ENCODE data around the gene TAC4. TPM values are rescaled to one million over a fixed set of nuclear protein-coding genes. Genes with fewer than 3 reads are reported as not detected.
A peak's percentile ranks its signal among the peaks of the same experiment; 100 is the strongest.

The TAC4 gene, protein sequence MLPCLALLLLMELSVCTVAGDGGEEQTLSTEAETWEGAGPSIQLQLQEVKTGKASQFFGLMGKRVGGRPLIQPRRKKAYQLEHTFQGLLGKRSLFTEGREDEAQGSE
- total RNA-seq = not detected

DNA sequence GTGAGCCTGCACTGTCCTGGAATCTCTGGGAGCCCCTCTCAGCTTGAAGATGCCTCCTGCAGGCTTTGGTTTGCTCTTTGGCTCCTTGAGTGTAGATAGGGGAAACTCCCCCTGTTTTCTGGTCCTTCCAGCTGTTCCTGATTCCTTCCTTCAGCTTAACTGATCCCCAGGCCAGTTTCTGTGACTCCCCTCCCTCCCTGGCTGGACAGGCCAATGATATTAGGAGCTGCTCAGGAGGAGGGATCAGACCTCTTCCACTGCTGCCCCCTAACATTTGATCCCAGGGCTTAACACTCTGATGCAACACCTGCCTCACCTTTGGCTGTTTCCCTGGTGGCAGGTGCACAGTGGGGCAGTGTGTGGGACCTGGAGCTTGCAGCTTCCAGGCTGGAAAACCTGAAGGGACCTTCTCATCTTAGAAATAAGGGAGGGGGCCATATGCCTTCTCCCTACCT is at the start of gene TAC4:
Gene TAC4 (minus strand): TSS at position 51 of the 455 bp plus-strand sequence. CDS start 52 bp downstream, outside the sequence.
- Mint-ChIP-seq H3K4me1 (peaks cover 18% of the 10 kb centered on the region), H3K9me3 (no peaks in the 10 kb centered on the region), H3K27me3 (peaks cover 2% of the 10 kb centered on the region), H3K27ac (peak within 1 kb of the TSS; percentile 56), H3K36me3 (peaks cover under 1% of the 10 kb centered on the region), H3K4me3 (no peak within 1 kb of the TSS)
- POLR2A ChIA-PET = no interaction called here
- ATAC-seq (ENCODE audit: low read depth) (no peak), DNase-seq (no peak)

DNA sequence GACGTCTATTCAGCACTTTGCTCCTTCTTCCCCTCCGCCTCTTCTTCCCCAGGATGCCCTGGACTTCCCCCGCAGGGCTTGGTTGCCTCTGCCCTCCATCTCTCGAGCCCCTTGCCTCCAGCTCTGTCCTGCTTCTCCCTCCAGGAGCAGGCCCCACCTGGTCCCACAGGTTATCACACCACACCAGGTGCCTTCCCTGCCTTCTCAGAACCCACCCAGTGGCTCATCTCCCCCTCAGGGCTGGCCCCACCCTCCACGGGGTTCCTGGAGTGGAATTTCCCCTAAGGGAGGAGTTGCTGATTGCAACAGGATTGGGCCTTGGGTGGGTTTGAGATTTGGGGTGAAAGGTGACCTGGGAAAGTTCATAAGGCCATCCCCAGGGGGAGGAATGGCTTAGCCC is 49.0 kb upstream of the TAC4 start:
- H3K4me1 Mint-ChIP-seq = no peaks in the 10 kb centered on the region
- no peaks in the 10 kb centered on the region for H3K9me3 Mint-ChIP-seq
- no peaks in the 10 kb centered on the region for H3K36me3 Mint-ChIP-seq
- H3K27ac Mint-ChIP-seq = no peak overlapping the region
- H3K27me3 Mint-ChIP-seq = peaks cover 68% of the 10 kb centered on the region
- POLR2A ChIA-PET = no interaction called here
- DNase-seq = no peak
- H3K4me3 Mint-ChIP-seq = no peak overlapping the region
- ATAC-seq (ENCODE audit: low read depth) = no peak

DNA sequence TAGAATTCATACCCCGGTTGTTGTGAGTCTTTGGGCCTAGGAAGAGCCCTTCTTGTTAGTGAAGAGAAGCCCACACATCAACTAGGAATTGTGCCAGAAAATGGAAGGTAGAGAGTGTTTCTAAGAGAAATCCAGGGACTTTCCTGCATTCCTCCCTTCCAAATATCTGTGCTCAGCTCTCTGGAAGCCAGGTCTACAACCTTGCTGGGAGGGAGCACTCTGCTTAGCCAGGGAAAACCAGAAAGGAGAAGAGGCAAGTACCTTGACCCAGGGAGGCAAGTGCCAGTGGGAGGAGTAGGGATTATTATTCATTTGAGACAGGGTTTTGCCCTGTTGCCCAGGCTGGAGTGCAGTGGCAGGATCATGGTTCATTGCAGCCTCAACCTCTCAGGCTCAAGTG is 48.4 kb upstream of the TAC4 start:
- H3K27me3 Mint-ChIP-seq = peaks cover 69% of the 10 kb centered on the region
- H3K36me3 Mint-ChIP-seq = no peaks in the 10 kb centered on the region
- H3K27ac Mint-ChIP-seq = no peak overlapping the region
- no peaks in the 10 kb centered on the region for H3K4me1 Mint-ChIP-seq
- no peak overlapping the region for H3K4me3 Mint-ChIP-seq
- no peaks in the 10 kb centered on the region for H3K9me3 Mint-ChIP-seq
- no peak for DNase-seq
- POLR2A ChIA-PET = no interaction called here
- ATAC-seq (ENCODE audit: low read depth) = no peak

DNA sequence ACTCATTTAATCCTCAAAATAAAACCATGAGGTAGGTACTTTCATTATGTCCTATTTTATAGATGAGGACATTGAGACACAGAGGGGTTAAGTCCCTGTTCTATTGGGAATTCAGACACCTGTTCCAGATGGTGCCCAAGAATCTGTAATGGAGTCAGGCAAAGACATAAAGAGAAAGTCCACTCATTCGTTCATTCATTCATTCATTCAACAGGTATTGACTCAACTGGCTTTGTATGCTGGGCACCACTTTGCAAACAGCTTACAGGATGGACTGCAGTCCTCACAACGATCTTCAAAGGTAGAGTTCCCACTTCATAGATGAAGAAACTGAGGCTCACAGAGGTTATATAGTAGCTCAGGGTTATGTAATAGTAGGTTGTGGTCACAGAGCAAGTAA is 47.9 kb upstream of the TAC4 start:
- peaks cover 69% of the 10 kb centered on the region for H3K27me3 Mint-ChIP-seq
- H3K4me3 Mint-ChIP-seq = no peak overlapping the region
- no peaks in the 10 kb centered on the region for H3K9me3 Mint-ChIP-seq
- DNase-seq = no peak
- POLR2A ChIA-PET = no interaction called here
- ATAC-seq (ENCODE audit: low read depth) = no peak
- H3K36me3 Mint-ChIP-seq = no peaks in the 10 kb centered on the region
- H3K4me1 Mint-ChIP-seq = no peaks in the 10 kb centered on the region
- H3K27ac Mint-ChIP-seq = no peak overlapping the region

DNA sequence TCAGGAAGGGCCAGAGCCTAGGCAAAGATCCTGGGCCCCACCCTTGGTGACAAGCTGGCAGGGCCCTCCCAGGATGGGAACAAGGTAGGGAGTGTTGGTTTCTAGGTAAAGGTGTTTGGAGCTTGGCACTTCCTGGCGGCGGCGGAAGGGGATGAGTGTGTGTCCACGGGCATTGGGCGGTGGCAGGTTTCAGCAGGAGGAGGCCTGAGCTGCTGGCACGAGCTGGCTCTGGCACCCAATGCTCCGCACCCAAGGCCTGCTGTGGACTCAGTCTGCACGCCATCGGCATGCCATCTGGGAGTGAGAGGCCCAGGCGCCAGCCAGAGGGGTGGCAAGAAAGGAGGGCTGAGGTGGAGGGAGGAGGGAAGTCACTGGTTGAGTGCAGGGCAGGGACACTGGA is 46.9 kb upstream of the TAC4 start:
- H3K4me3 Mint-ChIP-seq = no peak overlapping the region
- peaks cover 62% of the 10 kb centered on the region for H3K27me3 Mint-ChIP-seq
- H3K36me3 Mint-ChIP-seq = no peaks in the 10 kb centered on the region
- DNase-seq (no peak), ATAC-seq (ENCODE audit: low read depth) (no peak)
- H3K27ac Mint-ChIP-seq = no peak overlapping the region
- POLR2A ChIA-PET = no interaction called here
- H3K4me1 Mint-ChIP-seq = no peaks in the 10 kb centered on the region
- H3K9me3 Mint-ChIP-seq = no peaks in the 10 kb centered on the region

DNA sequence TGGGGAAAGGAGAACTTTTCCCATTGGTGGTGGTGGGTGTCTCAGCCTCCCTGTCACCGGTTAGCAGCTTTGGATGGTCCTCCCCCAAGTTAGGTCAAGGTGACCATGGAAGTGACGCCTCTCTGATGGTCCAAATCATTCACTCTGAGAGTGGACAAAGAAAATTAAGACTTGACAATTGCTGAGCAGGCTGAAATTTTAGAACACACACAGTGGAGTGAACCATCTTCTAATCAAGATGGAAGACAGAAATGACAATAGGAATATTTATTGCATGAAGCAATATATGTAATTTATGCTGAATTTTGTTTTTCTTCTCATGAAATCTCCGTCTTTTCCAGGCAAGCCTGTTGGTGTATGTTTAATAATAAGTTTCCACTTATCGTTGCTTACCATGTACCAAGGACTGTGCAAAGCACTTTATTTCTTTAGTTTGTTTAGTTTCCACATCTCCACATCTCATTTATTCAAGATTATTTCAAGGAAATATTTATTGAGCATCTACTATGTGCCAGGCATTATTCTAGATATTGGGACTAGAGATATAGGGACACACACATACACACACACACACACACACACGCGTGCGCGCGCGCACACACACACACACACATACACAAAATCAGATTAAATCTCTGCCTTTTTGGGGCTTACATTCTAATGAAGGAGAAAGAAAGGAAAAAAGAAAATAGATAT is 44.0 kb upstream of the TAC4 start:
- peaks cover 62% of the 10 kb centered on the region for H3K27me3 Mint-ChIP-seq

DNA sequence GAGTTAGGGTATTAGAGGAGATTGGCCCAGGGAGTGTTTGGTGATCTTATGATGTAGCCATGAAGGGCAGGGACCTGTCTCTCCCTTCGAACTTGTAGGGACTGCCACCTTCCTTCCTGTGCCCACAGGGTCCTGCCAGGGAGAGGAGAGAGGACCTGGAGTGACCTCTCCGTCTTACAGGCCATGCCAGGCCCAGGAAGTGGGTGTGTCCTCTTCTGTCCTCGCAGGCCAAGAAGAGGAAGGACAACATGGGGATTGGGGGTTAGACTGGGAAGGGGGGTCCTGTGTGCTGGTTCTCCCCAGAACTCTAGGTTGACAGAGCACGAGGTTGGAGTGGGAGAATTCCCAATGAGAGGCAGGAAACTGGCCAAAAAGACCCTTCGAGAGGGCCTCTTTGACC is 43.4 kb upstream of the TAC4 start:
- ATAC-seq (ENCODE audit: low read depth) = no peak
- no peak overlapping the region for H3K27ac Mint-ChIP-seq
- DNase-seq = no peak
- POLR2A ChIA-PET = no interaction called here
- H3K27me3 Mint-ChIP-seq = peaks cover 60% of the 10 kb centered on the region
- H3K9me3 Mint-ChIP-seq = no peaks in the 10 kb centered on the region
- H3K36me3 Mint-ChIP-seq = no peaks in the 10 kb centered on the region
- no peaks in the 10 kb centered on the region for H3K4me1 Mint-ChIP-seq
- no peak overlapping the region for H3K4me3 Mint-ChIP-seq

More for the DNA sequence above, 44.0 kb upstream of the TAC4 start:
- Mint-ChIP-seq H3K9me3 (no peaks in the 10 kb centered on the region), H3K36me3 (no peaks in the 10 kb centered on the region), H3K4me3 (no peak overlapping the region), H3K27ac (no peak overlapping the region), H3K4me1 (no peaks in the 10 kb centered on the region)
- POLR2A ChIA-PET = no interaction called here
- ATAC-seq (ENCODE audit: low read depth) (no peak), DNase-seq (no peak)

DNA sequence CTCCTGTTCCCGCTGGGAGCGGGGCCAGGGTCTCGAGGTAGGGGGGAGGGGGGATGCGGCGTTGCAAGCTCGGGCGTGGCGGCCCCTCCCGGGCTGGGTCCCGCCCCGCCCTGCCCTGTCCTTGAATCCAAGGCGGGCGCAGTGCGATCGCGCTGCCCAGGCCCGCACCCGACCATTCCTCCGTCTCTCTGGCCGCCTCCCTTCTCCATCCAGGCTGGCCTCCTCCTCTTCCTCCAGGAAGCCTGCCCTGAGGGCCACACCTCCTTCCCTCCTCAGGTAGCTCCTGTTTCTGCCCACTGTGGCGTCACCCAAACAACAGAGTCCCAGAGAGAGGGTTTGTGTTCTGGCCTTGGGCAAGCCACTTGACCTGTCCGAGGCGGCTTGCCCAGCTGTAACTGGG is 43.0 kb upstream of the TAC4 start:
- Mint-ChIP-seq H3K4me1 (no peaks in the 10 kb centered on the region), H3K27me3 (peaks cover 58% of the 10 kb centered on the region), H3K36me3 (no peaks in the 10 kb centered on the region), H3K4me3 (no peak overlapping the region), H3K9me3 (no peaks in the 10 kb centered on the region), H3K27ac (no peak overlapping the region)
- ATAC-seq (ENCODE audit: low read depth) (no peak), DNase-seq (no peak)
- POLR2A ChIA-PET = no interaction called here

DNA sequence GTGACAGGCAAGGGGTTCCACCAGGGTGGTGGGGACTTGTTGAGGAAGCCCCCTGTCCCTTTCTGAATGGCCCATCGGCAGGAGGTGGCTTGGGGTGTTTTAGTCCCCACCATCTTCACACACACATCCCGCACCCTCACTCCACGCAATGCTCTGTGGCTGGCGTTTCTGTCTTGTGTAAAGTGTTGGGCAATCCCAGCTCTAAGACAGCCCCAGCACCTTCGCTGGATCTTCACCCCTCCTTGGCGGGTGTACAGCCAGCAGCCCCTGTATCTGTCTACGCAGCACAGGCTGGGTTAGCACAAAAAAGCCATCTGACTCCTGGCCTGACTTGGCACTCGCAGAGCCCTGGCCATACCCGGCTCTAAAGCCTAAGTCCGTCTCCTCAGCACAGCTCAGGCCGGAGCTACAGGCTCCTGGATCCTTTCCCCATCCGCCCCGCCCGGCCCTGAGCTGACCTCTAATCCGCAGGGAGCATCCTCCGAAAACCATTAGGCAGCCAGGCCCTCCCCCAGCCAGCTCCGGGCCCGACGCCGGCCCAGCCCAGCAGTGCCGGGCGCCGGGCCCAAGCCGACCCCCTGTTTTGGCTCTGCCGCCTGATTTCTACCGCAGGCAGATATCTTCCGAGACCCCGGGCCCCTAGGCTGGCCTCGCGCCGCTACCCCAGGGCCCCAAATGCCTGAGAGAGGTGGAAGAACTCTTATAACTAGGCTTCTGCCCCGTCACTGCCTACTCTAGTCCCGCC is 42.4 kb upstream of the TAC4 start:
- ATAC-seq (ENCODE audit: low read depth) (no peak), DNase-seq (no peak)
- POLR2A ChIA-PET = no interaction called here
- Mint-ChIP-seq H3K27ac (no peak overlapping the region), H3K36me3 (no peaks in the 10 kb centered on the region), H3K27me3 (peaks cover 57% of the 10 kb centered on the region), H3K4me3 (no peak overlapping the region), H3K9me3 (no peaks in the 10 kb centered on the region), H3K4me1 (no peaks in the 10 kb centered on the region)

DNA sequence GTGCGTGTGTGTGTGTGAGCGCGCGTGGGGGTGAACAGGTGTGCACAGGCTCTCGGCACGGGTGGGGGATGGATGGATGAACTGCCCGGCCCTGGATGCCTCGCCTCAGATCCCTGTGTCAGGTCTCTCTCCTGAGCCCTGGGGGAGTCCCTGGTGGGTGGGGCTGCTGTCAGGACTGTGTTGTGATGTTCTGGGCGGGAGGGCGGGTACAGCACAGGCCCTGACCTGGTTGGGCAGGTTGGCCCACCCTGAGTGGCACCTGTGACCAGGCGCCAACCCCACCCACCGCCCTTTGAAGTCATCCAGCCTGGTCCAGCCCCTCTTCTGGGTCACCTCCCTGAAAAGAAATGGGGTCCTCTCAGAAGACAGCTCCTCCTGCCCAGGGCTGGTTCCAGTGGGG is 41.6 kb upstream of the TAC4 start:
- Mint-ChIP-seq H3K4me1 (no peaks in the 10 kb centered on the region), H3K4me3 (no peak overlapping the region), H3K27me3 (peaks cover 53% of the 10 kb centered on the region), H3K9me3 (no peaks in the 10 kb centered on the region), H3K36me3 (no peaks in the 10 kb centered on the region), H3K27ac (no peak overlapping the region)
- POLR2A ChIA-PET = no interaction called here
- ATAC-seq (ENCODE audit: low read depth) (no peak), DNase-seq (no peak)

DNA sequence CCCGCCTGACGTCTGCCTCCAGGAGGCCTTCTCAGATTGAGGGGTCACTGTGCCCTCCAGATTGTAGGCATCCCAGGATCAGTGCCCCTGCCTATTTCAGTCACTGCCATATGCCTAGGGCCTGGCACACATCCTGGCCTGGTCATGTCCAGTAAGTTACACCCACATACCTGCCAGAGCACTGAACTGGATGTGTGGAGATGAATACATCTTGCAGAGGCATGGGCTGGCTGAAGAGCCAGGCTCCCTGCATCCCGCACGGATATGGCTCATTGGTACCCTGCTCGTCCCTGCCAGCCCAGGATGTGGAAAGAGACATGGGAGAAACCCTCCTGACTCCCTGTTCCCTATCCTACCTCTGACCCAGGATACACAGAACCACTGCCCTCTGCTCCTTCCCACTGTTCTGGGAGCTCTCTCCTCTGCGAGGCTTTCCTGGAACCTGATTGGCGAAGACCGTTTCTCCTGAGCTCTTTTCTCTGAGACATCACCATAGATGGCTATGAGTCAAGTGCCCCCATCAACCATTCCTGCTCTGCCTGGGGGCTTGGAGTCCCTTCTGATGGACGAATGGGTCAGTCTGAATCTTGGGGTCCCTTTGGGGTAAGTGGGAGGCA is 40.0 kb upstream of the TAC4 start:
- no peak for DNase-seq
- Mint-ChIP-seq H3K4me3 (no peak overlapping the region), H3K27ac (no peak overlapping the region), H3K27me3 (peaks cover 39% of the 10 kb centered on the region), H3K4me1 (no peaks in the 10 kb centered on the region), H3K36me3 (no peaks in the 10 kb centered on the region), H3K9me3 (no peaks in the 10 kb centered on the region)
- ATAC-seq (ENCODE audit: low read depth) = no peak
- POLR2A ChIA-PET = no interaction called here

DNA sequence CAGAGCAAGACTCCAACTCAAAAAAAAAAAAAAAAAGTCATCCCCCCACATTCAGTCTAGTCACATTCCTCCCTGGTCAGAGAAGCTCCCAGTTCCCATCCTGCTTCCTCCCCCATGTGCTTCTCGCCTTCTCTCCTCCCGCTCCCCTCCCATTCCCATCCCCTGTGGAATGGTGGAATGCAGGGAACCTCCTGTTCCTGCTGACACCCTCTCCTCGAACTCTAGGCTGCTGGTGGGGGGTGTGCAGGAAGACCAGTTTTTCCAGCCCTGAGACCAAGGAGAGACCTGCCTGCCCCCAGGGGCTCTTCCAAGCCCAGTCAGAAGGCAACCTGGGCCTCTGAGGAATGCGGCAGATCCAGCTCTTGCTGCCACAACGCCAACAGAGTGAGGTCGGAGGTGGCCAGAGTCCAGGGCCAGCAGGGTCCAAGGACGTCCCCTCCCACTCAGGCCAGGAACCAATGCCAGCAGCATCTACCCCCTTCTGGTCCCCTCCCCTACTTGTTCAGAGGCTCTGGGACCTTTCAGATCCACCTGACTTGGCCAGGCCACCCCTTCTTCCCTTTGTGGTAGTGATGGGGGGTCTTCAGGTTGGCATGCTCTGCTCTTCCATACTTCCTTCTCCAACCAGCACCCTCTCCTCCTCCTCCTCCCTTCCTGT is 39.3 kb upstream of the TAC4 start:
- POLR2A ChIA-PET = no interaction called here
- H3K4me3 Mint-ChIP-seq = no peak overlapping the region
- no peak overlapping the region for H3K27ac Mint-ChIP-seq
- H3K27me3 Mint-ChIP-seq = peaks cover 35% of the 10 kb centered on the region
- no peak for DNase-seq
- no peaks in the 10 kb centered on the region for H3K36me3 Mint-ChIP-seq
- ATAC-seq (ENCODE audit: low read depth) = no peak
- H3K4me1 Mint-ChIP-seq = no peaks in the 10 kb centered on the region
- no peaks in the 10 kb centered on the region for H3K9me3 Mint-ChIP-seq

DNA sequence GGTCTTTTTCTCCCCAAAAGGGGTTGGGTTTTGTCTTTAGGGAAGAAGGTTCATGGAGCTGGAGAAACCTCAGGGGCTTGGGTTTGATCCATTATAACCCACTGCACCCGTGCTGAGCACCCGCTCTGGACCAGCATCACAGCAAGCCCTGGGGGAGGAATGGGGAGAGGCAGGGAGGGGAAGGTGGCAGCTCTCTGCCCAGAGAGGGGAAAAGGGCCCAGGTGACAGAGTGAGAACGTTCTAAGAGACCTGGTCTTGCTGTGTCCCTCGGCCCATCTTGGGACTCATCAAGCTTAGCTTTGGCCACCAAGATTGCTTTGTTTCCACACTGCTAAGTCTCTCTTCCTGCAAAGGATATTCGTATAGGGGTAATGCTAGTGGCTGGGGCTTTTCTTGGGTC is 38.2 kb upstream of the TAC4 start:
- no peak overlapping the region for H3K4me3 Mint-ChIP-seq
- H3K27me3 Mint-ChIP-seq = peaks cover 27% of the 10 kb centered on the region
- H3K4me1 Mint-ChIP-seq = no peaks in the 10 kb centered on the region
- H3K27ac Mint-ChIP-seq = no peak overlapping the region
- POLR2A ChIA-PET = no interaction called here
- peak; percentile 13 for ATAC-seq (ENCODE audit: low read depth)
- no peaks in the 10 kb centered on the region for H3K9me3 Mint-ChIP-seq
- no peak for DNase-seq
- no peaks in the 10 kb centered on the region for H3K36me3 Mint-ChIP-seq

All from activated naive CD8-positive, alpha-beta T cell treated with anti-CD3 and anti-CD28 coated beads, Interleukin-2, amount 10 ng/mL, durations not matched to agents 7 days and 5 days (primary cell).